Neural cell (in vitro differentiated cells): ENCODE measurements around the gene H2AZ2. TPM values are rescaled to one million over a fixed set of nuclear protein-coding genes. Genes with fewer than 3 reads are reported as not detected.

Source experiments
- H2AFZ ChIP-seq: fragments of 200-600, 300-800 bp; sonication (generic), shearing (Covaris generic); 2 replicates; pipeline ENCODE4 v1.6.0; 2014; ENCODE audit warnings: low read depth, mild to moderate bottlenecking, antibody characterized with exemption, low read length, moderate library complexity
- H3F3A ChIP-seq: fragments of 200-600 bp; shearing (Covaris generic); 2 replicates; pipeline ENCODE4 v1.6.1; 2016; ENCODE audit warnings: mild to moderate bottlenecking, moderate library complexity, mixed read lengths, antibody characterized with exemption, low read length; ENCODE audit not compliant: insufficient read depth, poor library complexity, severe bottlenecking
- H3K27ac ChIP-seq: fragments of 200-600, 300-800 bp; sonication (generic), shearing (Covaris generic); 2 replicates; pipeline ENCODE4 v1.5.1; 2014; ENCODE audit warnings: mild to moderate bottlenecking, low read length, moderate library complexity
- H3K27me3 ChIP-seq: fragments of 300-800, 200-600 bp; sonication (generic), shearing (Covaris generic); 2 replicates; pipeline ENCODE4 v1.6.0; 2014; ENCODE audit warnings: mild to moderate bottlenecking, low read depth, low read length, moderate library complexity; ENCODE audit not compliant: insufficient read depth
- H3K36me3 ChIP-seq: fragments of 300-800, 200-600 bp; sonication (generic), shearing (Covaris generic); 2 replicates; pipeline ENCODE4 v1.5.1; 2014; ENCODE audit warnings: mild to moderate bottlenecking, antibody characterized with exemption, low read length, moderate library complexity; ENCODE audit not compliant: insufficient read depth
- H3K4me2 ChIP-seq: fragments of 300-800, 200-600 bp; sonication (generic), shearing (Covaris generic); 2 replicates; pipeline ENCODE4 v1.6.0; 2014; ENCODE audit warnings: mild to moderate bottlenecking, low read length
- H3K4me3 ChIP-seq: fragments of 300-800, 200-600 bp; sonication (generic), shearing (Covaris generic); 2 replicates; pipeline ENCODE4 v1.5.1; 2014; ENCODE audit warnings: mild to moderate bottlenecking, low read length, moderate library complexity
- H3K79me2 ChIP-seq: fragments of 200-600 bp; shearing (Covaris generic); replicated peaks from 2 replicates; pipeline ENCODE4 v1.6.0; 2014; ENCODE audit warnings: mild to moderate bottlenecking, low read length, moderate library complexity; ENCODE audit not compliant: insufficient read depth
- H3K9ac ChIP-seq: fragments of 300-800, 200-600 bp; sonication (generic), shearing (Covaris generic); 2 replicates; pipeline ENCODE4 v1.6.1; 2016; ENCODE audit warnings: mild to moderate bottlenecking, low read length, mixed read lengths
- H3K9me2 ChIP-seq: fragments of 200-600 bp; shearing (Covaris generic); 2 replicates; pipeline ENCODE4 v1.6.1; 2016; ENCODE audit warnings: mild to moderate bottlenecking, low read length, mixed read lengths; ENCODE audit not compliant: insufficient read depth
- H3K9me3 ChIP-seq: fragments of 200-600, 300-800 bp; sonication (generic), shearing (Covaris generic); 2 replicates; pipeline ENCODE4 v1.6.1; 2016; ENCODE audit warnings: mild to moderate bottlenecking, mixed run types, low read length, moderate library complexity, mixed read lengths
- H4K20me1 ChIP-seq: fragments of 200-600 bp; shearing (Covaris generic); 2 replicates; pipeline ENCODE4 v1.6.1; 2016; ENCODE audit warnings: mild to moderate bottlenecking, mixed run types; ENCODE audit not compliant: insufficient read depth
- CTCF ChIP-seq: fragments of 450-650 bp; IDR thresholded peaks from 2 replicates; pipeline ENCODE4 v1.5.1; 2014; ENCODE audit warnings: antibody characterized with exemption, mild to moderate bottlenecking, moderate library complexity; ENCODE audit not compliant: poor library complexity, severe bottlenecking
- EP300 ChIP-seq: fragments of 450-650 bp; conservative IDR thresholded peaks from 2 replicates; pipeline ENCODE4 v1.6.1; 2014; ENCODE audit warnings: antibody characterized with exemption, mild to moderate bottlenecking, moderate library complexity; ENCODE audit not compliant: poor library complexity, severe bottlenecking
- EZH2 ChIP-seq: fragments of 200-600, 300-800 bp; shearing (Covaris generic), sonication (generic); IDR thresholded peaks from 2 replicates; pipeline ENCODE4 v1.6.1; 2014; ENCODE audit warnings: antibody characterized with exemption, low read length, borderline replicate concordance, mild to moderate bottlenecking; ENCODE audit not compliant: insufficient read depth, poor library complexity, severe bottlenecking
- MXI1 ChIP-seq: fragments of 450-650 bp; conservative IDR thresholded peaks from 2 replicates; pipeline ENCODE4 v1.6.1; 2014; ENCODE audit warnings: antibody characterized with exemption, mild to moderate bottlenecking; ENCODE audit not compliant: poor library complexity, severe bottlenecking
- POLR2AphosphoS5 ChIP-seq: IDR thresholded peaks from 2 replicates; pipeline ENCODE4 v1.6.1; 2012
- RAD21 ChIP-seq: fragments of 450-650 bp; conservative IDR thresholded peaks from 2 replicates; pipeline ENCODE4 v1.6.1; 2014; ENCODE audit warnings: antibody characterized with exemption, mild to moderate bottlenecking, moderate library complexity
- REST ChIP-seq: IDR thresholded peaks from 2 replicates; pipeline ENCODE4 v1.6.1; 2012; ENCODE audit warnings: borderline replicate concordance
- SMC3 ChIP-seq: fragments of 450-650 bp; conservative IDR thresholded peaks from 2 replicates; pipeline ENCODE4 v1.6.1; 2014; ENCODE audit warnings: antibody characterized with exemption, mild to moderate bottlenecking, moderate library complexity; ENCODE audit not compliant: poor library complexity
- TAF1 ChIP-seq: IDR thresholded peaks from 2 replicates; pipeline ENCODE4 v1.6.1; 2012; ENCODE audit warnings: low read depth
- polyA plus RNA-seq: library from polyadenylated mRNA; depleted of rRNA; stranded (reverse); fragments of >200 nt; gene quantifications from 2 replicates; pipeline ENCODE4 v1.2.3, GENCODE V29; 2014

The H2AZ2 gene
- polyA plus RNA-seq, 1 donor from 2014 or later = 152 TPM

GRCh38 chr7:44819292-44819691 is 28.6 kb downstream of the H2AZ2 start:
- H3K36me3 ChIP-seq = no peaks in the 10 kb centered on the region
- no peak for TF ChIP-seq MXI1
- no peak for TF ChIP-seq CTCF
- TF ChIP-seq RAD21 = no peak
- TF ChIP-seq TAF1 = no peak
- TF ChIP-seq POLR2AphosphoS5 = no peak
- TF ChIP-seq SMC3 = no peak
- no peak for TF ChIP-seq REST
- TF ChIP-seq EP300 = no peak
- TF ChIP-seq EZH2 = no peak
- H3K4me2 ChIP-seq = no peak overlapping the region
- no peaks in the 10 kb centered on the region for H3F3A ChIP-seq
- H4K20me1 ChIP-seq = no peaks in the 10 kb centered on the region
- H3K4me3 ChIP-seq = no peak overlapping the region
- H3K79me2 ChIP-seq = no peaks in the 10 kb centered on the region
- H3K27ac ChIP-seq = no peak overlapping the region
- H2AFZ ChIP-seq = no peak overlapping the region
- H3K27me3 ChIP-seq = no peaks in the 10 kb centered on the region
- H3K9me3 ChIP-seq = no peaks in the 10 kb centered on the region
- H3K9me2 ChIP-seq = no peaks in the 10 kb centered on the region
- no peak overlapping the region for H3K9ac ChIP-seq

- Histone ChIP-seq H3K9ac (no peak overlapping the region), H4K20me1 (no peaks in the 10 kb centered on the region), H2AFZ (no peak overlapping the region), H3K4me2 (no peak overlapping the region), H3K9me3 (no peaks in the 10 kb centered on the region), H3K27ac (no peak overlapping the region), H3F3A (no peaks in the 10 kb centered on the region), H3K36me3 (no peaks in the 10 kb centered on the region), H3K9me2 (no peaks in the 10 kb centered on the region), H3K4me3 (no peak overlapping the region), H3K79me2 (no peaks in the 10 kb centered on the region), H3K27me3 (no peaks in the 10 kb centered on the region)
- TF ChIP-seq CTCF (no peak), MXI1 (no peak), SMC3 (no peak), EZH2 (no peak), REST (no peak), POLR2AphosphoS5 (no peak), EP300 (no peak), TAF1 (no peak), RAD21 (no peak)
These were observed 33.0 kb downstream of the H2AZ2 start for GRCh38 chr7:44814919-44815318.
